Endothelial cell of umbilical vein (primary cell): ENCODE data around the gene SOWAHB. TPM values are rescaled to one million over a fixed set of nuclear protein-coding genes. Genes with fewer than 3 reads are reported as not detected.

Source experiments
- BruUV-seq: library from RNA; stranded (reverse); fragments of 400-500 nt; replicated peaks from 2 replicates; lab custom pipeline; 2021; lab: Mats Ljungman, UMichigan
- CTCF ChIA-PET: fragments of 300-600, 350-600 bp; sonication (Branson Sonifier 250); formaldehyde crosslinking; loops from one replicate; lab custom pipeline; 2021; ENCODE audit warnings: antibody characterized with exemption, inconsistent platforms; lab: Charles Lee
- POLR2A ChIA-PET: fragments of 300-600, 350-600 bp; sonication (Branson Sonifier 250); formaldehyde crosslinking; loops from one replicate; lab custom pipeline; 2021; ENCODE audit warnings: antibody characterized with exemption, inconsistent platforms; lab: Charles Lee
- DNase-seq: peaks from one replicate; pipeline ENCODE4 v3.0.0-alpha.2; 2011; ENCODE audit warnings: low read depth, low spot score
- FAIRE-seq: peaks from 2 replicates; lab custom pipeline; 2011; peaks lifted over from hg19 to GRCh38; lab: Jason Lieb, UNC
- H2AFZ ChIP-seq: 2 replicates; pipeline ENCODE4 v1.6.0; 2012; ENCODE audit warnings: low read depth, low read length, control low read depth, inconsistent platforms
- H3K27ac ChIP-seq: 2 replicates; pipeline ENCODE4 v1.5.1; 2011; ENCODE audit warnings: low read depth, mild to moderate bottlenecking, control low read depth, low read length, moderate library complexity; ENCODE audit not compliant: insufficient read depth
- H3K27me3 ChIP-seq, 2 experiments: 2 replicates each; pipeline versions ENCODE4 v1.6.0 to v1.6.1; 2011; ENCODE audit warnings: low read length in 2 of 2, mixed read lengths in 1 of 2; ENCODE audit not compliant: control insufficient read depth in 2 of 2, insufficient read depth in 2 of 2
- H3K36me3 ChIP-seq, 2 experiments: 2 replicates in 1 of 2; 3 replicates in 1 of 2; pipeline ENCODE4 v1.5.1; 2011; ENCODE audit warnings: low read length in 2 of 2, mild to moderate bottlenecking in 1 of 2, moderate library complexity in 1 of 2; ENCODE audit not compliant: control insufficient read depth in 2 of 2, insufficient read depth in 2 of 2; ENCODE audit errors: extremely low read depth in 1 of 2
- H3K4me1 ChIP-seq: 3 replicates; pipeline ENCODE4 v1.5.1; 2011; ENCODE audit warnings: mild to moderate bottlenecking, low read length; ENCODE audit not compliant: control insufficient read depth, insufficient read depth; ENCODE audit errors: extremely low read depth
- H3K4me2 ChIP-seq: 2 replicates; pipeline ENCODE4 v1.6.1; 2011; ENCODE audit warnings: low read length, control low read depth, mixed read lengths; ENCODE audit not compliant: insufficient read depth
- H3K4me3 ChIP-seq, 3 experiments: fragments of 200-600 bp in 1 of 3; sonication (generic), shearing (Covaris generic) in 1 of 3; replicated peaks in 1 of 3; 2 replicates each; pipeline ENCODE4 v1.5.1; 2011 to 2016; ENCODE audit warnings: control low read depth in 3 of 3, low read length in 3 of 3, mild to moderate bottlenecking in 2 of 3, inconsistent platforms in 1 of 3, low read depth in 1 of 3, moderate library complexity in 1 of 3; ENCODE audit not compliant: insufficient read depth in 1 of 3
- H3K79me2 ChIP-seq: 2 replicates; pipeline ENCODE4 v1.6.0; 2012; ENCODE audit warnings: low read length, inconsistent platforms; ENCODE audit not compliant: control insufficient read depth, insufficient read depth
- H3K9ac ChIP-seq: replicated peaks from 2 replicates; pipeline ENCODE3; 2011; ENCODE audit warnings: low read length, control low read depth; ENCODE audit not compliant: insufficient read depth; ENCODE audit errors: extremely low read depth
- H3K9me1 ChIP-seq: replicated peaks from 3 replicates; pipeline ENCODE4 v1.6.0; 2011; ENCODE audit warnings: mild to moderate bottlenecking, low read length; ENCODE audit not compliant: control insufficient read depth, insufficient read depth; ENCODE audit errors: extremely low read depth
- H3K9me3 ChIP-seq: replicated peaks from 2 replicates; pipeline ENCODE4 v1.5.1; 2012; ENCODE audit warnings: low read length, inconsistent platforms; ENCODE audit not compliant: control insufficient read depth, insufficient read depth
- H4K20me1 ChIP-seq: replicated peaks from 2 replicates; pipeline ENCODE3; 2011; ENCODE audit warnings: mild to moderate bottlenecking, low read length; ENCODE audit not compliant: control insufficient read depth, insufficient read depth; ENCODE audit errors: extremely low read depth
- CTCF ChIP-seq, 2 donors: IDR thresholded peaks; 1 replicate in 1 of 2; 2 replicates in 1 of 2; pipeline ENCODE4 v1.5.1; 2011; ENCODE audit warnings: low read length in 2 of 2, mild to moderate bottlenecking in 2 of 2, moderate library complexity in 2 of 2, control low read depth in 1 of 2, inconsistent platforms in 1 of 2, low read depth in 1 of 2; ENCODE audit not compliant: insufficient read depth in 1 of 2; ENCODE audit errors: extremely low read depth in 1 of 2
- EZH2 ChIP-seq: IDR thresholded peaks from 2 replicates; pipeline ENCODE4 v1.6.1; 2012; ENCODE audit warnings: borderline replicate concordance, low read depth, mild to moderate bottlenecking, moderate library complexity, low read length, inconsistent platforms; ENCODE audit not compliant: severe bottlenecking
- FOS ChIP-seq: IDR thresholded peaks from 2 replicates; pipeline ENCODE4 v1.6.1; 2011; ENCODE audit warnings: mild to moderate bottlenecking, low read length, moderate library complexity, borderline replicate concordance; ENCODE audit not compliant: insufficient read depth
- GATA2 ChIP-seq: IDR thresholded peaks from 2 replicates; pipeline ENCODE4 v1.7.0; 2011; ENCODE audit warnings: low read depth, mild to moderate bottlenecking, moderate library complexity, mixed read lengths, low read length; ENCODE audit not compliant: insufficient read length, insufficient read depth
- JUN ChIP-seq: IDR thresholded peaks from 2 replicates; pipeline ENCODE4 v1.6.1; 2011; ENCODE audit warnings: borderline replicate concordance, low read depth; ENCODE audit not compliant: insufficient read length, insufficient read depth
- MAX ChIP-seq: IDR thresholded peaks from 2 replicates; pipeline ENCODE4 v1.6.1; 2011; ENCODE audit not compliant: insufficient read depth, insufficient read length
- MYC ChIP-seq: IDR thresholded peaks from one replicate; pipeline ENCODE4 v1.6.1; 2011; ENCODE audit warnings: mild to moderate bottlenecking, low read depth, low read length
- POLR2A ChIP-seq: IDR thresholded peaks from 2 replicates; pipeline ENCODE4 v1.6.1; 2012; ENCODE audit warnings: low read depth, mild to moderate bottlenecking, control low read depth, low read length
- POLR2AphosphoS5 ChIP-seq: IDR thresholded peaks from 2 replicates; pipeline ENCODE4 v1.6.1; 2012; ENCODE audit warnings: low read depth, mild to moderate bottlenecking, control low read depth, low read length, moderate library complexity; ENCODE audit not compliant: insufficient read depth
- dilution Hi-C: fragments of 300-500 bp; cut with MboI; formaldehyde crosslinking; loops from one replicate; pipeline ENCODE4 v1.15.0; 2019; ENCODE audit warnings: low sequenced_read_pairs; ENCODE audit not compliant: extremely low pct_ligation_motif_present
- intact Hi-C: fragments of 100-400 bp; cut with micrococcal nuclease; formaldehyde crosslinking; loops from one replicate; pipeline ENCODE4 v1.10.0; 2022
- polyA plus RNA-seq, 4 experiments: library from polyadenylated mRNA; depleted of rRNA in 3 of 4; stranded (reverse) in 3 of 4; unstranded in 1 of 4; fragments of >200 nt; gene quantifications; 2 replicates each; pipeline versions ENCODE4 v1.2.1 to v1.2.3, GENCODE V29; 2011 to 2012; ENCODE audit warnings: missing spikeins in 1 of 4
- total RNA-seq: library from RNA; stranded (reverse); gene quantifications from 2 replicates; pipeline ENCODE4 v1.2.3, GENCODE V29; 2021

SOWAHB gene
- total and polyA plus RNA-seq, 2 donors (not counting 3 experiments of a cell fraction or from before 2014, with no cell fraction given), result not detected

- Histone ChIP-seq H3K36me3 (no peaks in the 10 kb centered on the region), H3K79me2 (no peaks in the 10 kb centered on the region), H2AFZ (no peak overlapping the region), H3K9ac (no peak overlapping the region), H4K20me1 (no peaks in the 10 kb centered on the region), H3K9me3 (no peaks in the 10 kb centered on the region), H3K4me3 (no peak overlapping the region), H3K27me3 (peaks cover 37 to 77% of the 10 kb centered on the region in 2 experiments), H3K4me2 (no peak overlapping the region), H3K4me1 (peaks cover 4% of the 10 kb centered on the region), H3K27ac (no peak overlapping the region), H3K9me1 (no peaks in the 10 kb centered on the region)
- POLR2A ChIA-PET, result no interaction called here
- FAIRE-seq (no peak), DNase-seq (no peak)
- no TSS peak for BruUV-seq
- CTCF ChIA-PET, result interaction anchor here (1.3 kb wide), 1 partner anchor 393 kb away, joined by 3 read pairs; no protein-coding TSS in a partner anchor
- TF ChIP-seq GATA2 (no peak), EZH2 (no peak), MAX (no peak), FOS (no peak), JUN (no peak), POLR2AphosphoS5 (no peak), POLR2A (no peak), MYC (no peak), CTCF (IDR thresholded peaks at IDR 0.05; ENCODE audit: extremely low read depth in 1 of 2, insufficient read depth in 1 of 2, low read depth in 1 of 2, low read length in 2 of 2) (no peak)
- intact Hi-C loops (loop anchor here (2.0 to 5.0 kb wide), 2 partner anchors 53 to 147 kb away; partner anchors contain the start of gene SEPTIN11), dilution Hi-C loops (no loop called here)
Observed at GRCh38 chr4:76895619-76896018, 2.3 kb downstream of the SOWAHB start.
